NCI-H774 (cell line): Measurements from ENCODE around the gene PUM1.

Experiments used
- DNase-seq: peaks from one replicate; lab custom pipeline; 2025; lab: John Stamatoyannopoulos, UW

Gene PUM1

DNA sequence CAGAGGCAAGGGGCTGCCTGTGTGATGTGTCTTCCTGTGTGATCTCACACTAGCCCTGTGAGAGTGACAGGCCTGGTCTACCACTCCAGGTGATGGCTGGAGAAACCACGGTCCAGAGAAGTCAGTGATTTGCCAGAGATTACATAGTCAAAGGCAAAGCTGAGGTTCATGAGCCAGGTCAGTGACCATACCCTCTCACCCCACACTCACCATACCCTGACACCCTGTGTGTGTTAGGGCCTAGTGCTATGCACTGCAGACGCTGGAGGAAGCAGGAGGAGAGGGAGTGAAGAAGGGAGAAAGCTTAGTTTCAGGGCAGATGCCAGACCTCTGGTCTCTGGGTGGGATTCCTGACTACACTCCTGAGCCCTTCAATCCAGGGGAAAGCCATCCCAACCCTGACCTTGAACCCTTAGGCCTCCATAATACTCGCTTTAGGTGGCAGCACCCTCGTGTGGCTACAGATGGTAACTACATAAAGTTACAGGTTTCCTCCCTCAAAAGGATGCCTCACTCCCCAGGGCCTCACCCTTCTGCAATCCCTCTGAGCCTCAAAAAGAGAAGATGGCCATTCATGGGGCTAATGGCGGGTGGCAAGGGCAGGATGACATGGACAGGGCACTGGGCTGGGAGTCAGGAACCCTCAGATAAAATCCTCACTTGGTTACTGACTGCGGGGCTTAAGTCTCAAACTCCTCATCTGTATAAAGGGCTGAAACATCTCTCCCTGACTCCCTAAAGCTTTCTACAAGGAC lies 136.2 kb downstream of the PUM1 start:
- peak; percentile 41 for DNase-seq

DNA sequence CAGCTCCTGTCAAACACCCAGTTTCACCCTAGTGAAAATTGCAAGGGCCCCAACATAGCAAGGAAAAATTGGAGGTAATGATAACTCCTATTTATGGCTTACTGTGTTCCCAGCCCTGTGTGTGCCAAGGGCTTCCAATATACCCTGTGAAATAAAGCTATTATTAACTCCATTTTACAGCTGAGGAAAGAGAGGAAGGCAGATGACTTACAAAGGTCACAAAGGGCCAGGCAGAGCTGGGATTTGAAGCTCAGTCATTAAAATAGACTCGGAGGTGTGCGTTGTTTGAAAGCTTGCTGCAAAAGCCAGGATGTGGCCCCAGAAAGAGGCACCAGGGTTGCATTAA lies 136.8 kb downstream of the PUM1 start:
- no peak for DNase-seq

DNA sequence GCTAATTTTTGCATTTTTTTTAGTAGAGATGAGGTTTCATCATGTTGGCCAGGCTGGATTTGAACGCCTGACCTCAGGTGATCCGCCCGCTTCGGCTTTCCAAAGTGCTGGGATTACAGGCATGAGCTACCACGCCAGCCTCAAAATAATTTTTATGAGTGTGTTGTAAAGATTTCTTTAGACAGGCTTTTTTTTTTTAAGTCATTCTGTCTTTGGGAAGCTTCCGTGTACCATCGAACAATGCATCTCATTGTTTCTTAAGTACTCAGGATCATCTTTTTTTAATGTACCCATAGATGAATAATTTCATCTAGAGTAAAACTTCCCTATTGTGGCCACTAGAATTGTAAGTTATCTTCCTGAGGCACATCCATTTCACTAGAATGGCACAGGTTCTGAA lies 137.3 kb downstream of the PUM1 start:
- DNase-seq, result no peak

DNA sequence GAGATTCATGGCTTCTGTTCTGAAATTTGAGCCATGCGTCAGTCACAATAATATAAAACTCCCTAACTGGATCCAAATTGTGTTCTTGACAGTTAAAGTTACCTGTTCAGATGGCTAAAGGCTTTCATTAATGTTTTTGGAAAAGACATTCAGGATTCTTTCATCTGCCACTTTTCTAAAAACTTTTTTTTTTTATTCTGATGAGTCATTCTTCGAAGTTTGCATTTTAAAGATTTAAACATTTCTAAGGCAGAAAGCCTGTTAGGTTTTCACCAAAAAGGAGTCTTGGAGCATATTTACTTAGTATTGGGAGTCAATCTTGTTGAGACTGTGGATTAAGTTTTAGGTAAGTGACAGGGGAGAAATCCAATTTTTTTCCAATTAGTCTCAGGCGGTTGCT lies 138.1 kb downstream of the PUM1 start:
- no peak for DNase-seq

DNA sequence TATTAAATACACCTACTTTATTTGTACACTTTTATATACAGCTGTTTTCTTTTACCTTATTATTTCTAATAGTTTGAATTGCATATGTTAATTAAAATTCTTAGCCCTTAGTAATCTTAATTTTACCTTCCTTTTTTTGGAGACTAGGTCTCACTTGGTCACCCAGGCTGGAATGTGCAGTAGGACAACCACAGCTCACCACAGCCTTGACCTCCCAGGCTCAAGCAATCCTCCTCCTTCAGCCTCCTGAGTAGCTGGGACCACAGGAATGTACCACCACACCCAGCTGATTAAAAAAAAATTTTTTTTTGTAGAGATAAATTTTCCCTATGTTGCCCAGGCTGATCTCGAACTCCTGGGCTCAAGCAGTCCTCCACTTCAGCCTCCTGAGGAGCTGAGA lies 141.9 kb downstream of the PUM1 start:
- no peak for DNase-seq

DNA sequence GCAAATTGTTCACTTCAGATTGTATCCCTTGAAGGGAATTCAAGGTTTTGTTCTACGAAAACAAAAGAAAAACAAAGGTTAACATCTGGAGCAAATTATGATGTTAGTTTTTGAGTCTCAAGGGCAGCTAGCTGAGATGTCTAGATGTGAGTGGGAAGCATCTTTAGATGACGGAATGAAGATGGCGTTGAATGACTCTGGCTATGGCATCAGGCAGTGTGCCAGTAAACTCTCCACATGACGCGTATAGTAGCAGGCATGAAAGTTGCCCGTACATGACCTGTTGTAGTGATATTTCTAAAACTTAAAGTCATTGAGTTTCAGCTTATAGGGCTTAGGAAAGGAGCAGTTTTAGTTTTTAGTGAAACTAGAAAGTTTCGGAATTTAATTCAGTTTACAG lies 144.7 kb downstream of the PUM1 start:
- DNase-seq, result no peak

DNA sequence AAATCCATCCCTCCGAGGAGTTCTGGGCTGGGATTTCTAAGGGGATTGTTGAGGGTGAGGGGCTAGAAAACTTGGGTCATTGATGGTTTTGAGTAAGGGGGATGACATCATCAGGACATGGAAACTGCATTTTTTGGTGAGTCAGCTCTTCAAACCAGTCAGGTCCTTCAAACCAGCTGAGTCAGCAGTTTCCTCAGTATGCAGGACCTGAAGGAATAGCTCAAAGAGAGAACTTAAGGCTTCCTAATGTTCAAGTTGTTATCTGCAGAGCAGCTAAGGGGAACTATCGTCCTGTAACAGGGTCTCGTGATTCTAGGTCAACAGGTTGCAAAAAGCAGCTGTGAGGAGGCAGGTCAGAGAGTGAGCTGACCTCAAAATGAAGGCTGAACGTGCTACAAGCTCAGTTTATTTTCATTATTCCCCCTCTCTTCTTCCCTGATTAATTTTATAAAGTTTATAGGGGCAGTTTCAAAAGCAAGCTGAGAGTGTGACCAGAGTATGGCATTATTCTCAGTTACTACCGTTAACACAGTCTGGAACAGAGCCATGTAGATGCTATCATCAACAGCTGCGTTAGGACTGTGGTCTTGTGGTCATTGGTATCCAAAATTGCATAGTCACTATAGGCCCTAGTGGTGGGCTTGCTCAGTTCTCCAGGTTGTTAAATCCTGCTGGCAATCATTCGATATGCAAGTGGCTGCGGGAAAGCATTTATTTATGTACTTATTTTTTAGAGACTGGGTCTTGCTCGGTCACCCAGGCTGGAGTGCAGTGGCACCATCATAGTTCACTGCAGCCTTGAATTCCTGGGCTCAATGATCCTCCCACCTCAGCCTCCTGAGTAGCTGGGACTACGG lies 146.3 kb downstream of the PUM1 start:
- DNase-seq, result no peak

DNA sequence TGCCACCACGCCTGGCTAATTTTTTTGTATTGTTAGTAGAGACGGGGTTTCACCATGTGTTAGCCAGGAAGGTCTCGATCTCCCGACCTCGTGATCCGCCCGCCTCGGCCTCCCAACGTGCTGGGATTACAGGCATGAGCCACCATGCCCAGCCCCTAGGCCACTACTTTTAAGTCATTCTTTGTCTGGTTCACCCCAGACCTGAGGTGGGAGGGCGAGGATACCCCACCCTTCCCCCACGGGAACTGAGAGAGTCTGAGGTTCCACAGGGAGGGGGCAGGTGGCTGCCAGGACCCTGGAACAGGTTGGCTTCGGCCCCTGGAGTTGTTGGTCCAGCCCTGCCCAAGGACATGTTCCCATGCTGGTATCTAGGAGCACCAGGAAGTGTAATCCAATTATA lies 149.2 kb downstream of the PUM1 start:
- DNase-seq, result no peak

DNA sequence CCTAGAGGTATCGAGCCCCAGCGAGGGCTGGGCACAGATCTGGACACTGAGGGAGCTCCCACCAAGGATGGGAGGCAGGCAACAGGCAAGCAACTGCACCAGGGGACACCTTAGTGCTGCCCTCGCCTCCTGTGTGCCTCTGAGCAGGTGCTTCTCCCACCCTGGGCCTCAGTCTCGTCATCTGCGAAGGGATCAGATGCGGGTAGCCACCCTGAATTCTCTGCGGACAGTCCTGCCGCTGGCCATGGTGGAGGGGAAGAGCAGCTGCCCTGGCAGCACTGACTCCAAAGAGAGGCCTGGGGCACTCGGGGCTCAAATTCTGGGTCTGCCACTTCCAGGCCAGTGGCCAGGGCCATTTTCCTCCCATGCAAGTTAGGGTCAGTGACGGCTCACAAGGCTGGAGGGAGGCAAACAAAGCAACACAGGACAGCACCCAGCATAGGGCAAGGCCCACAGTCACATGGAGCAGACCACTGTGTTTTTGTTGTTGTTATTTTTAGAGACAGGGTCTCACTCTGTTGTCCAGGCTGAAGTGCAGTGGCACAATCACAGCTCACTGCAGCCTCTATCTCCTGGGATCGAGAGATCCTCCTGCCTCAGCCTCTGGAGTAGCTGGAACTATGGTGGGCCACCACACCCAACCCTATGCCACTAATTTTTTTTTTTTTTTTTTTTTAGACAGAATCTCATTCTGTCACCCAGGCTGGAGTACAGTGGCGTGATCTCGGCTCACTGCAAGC lies 149.9 kb downstream of the PUM1 start:
- DNase-seq, result no peak

DNA sequence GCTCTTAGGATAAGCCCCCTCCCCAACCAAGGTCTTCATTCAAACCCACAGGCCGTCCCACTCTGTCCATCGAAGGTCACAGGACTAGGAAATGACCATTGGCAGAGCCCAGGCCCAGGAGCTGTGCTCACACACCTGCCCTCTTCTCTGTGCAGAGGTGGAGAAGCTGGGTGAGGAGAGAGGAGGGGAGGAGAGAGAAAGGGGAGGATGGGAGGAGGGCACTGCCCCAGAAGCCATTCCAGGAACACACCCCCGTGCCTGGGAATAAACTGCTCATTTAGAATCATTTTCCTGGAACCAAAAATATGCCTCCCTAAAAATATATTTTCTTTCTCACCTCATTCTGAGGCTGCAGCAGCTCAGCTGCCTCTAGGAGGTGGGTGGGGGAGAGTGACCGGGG lies 150.6 kb downstream of the PUM1 start:
- DNase-seq, result no peak

DNA sequence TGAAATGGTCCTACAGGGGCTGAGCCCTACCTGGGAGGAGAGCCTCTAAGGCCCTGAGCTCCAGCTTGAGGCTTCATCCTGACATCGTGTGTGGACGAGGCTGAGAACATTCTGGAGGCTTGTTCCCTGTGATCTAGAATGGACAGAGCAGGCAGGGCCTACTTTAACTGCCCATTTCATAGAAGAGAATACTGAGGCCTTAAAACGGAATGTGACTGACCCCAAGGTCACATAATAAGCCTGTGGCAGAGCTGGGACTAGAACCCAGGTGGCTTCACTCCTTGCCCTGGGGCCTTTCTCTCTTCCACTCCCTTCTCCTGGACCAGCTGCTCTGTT lies 151.0 kb downstream of the PUM1 start:
- DNase-seq, result no peak

DNA sequence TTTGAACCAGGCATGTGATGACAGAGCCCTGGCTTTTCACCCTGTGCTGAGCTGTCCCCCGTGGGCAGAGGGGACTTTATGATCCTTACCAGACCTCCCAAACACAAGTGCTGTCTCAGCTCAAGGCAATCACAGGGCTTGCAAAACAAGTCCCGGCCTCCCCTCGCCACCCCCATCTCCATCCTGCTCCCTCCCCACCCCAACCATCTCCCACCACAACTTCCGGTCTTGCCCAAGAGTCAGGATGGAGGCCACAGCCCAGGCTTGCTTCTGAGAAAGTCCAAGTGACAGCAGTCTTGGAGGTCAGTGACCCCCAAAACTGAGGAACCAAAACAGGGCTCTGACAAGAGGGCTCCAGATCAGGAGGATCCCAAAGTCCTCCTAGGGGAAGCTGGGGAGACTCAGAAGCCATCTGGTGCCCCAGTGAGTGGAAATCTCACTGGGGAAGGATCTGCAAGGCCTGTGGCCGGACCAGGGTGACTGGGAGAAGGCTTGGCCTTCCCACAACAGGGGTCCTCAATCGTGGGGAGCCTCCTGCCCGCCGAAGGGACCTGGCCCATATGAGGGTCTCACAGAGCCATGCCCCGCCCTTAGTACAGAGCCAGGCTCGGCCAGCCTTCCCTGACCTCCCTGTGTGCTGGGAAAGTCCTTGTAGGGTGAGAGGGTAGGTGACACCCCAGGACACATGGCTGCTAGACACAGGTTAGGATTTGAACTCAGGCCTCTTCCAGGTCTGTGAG lies 152.4 kb downstream of the PUM1 start:
- DNase-seq, result no peak

DNA sequence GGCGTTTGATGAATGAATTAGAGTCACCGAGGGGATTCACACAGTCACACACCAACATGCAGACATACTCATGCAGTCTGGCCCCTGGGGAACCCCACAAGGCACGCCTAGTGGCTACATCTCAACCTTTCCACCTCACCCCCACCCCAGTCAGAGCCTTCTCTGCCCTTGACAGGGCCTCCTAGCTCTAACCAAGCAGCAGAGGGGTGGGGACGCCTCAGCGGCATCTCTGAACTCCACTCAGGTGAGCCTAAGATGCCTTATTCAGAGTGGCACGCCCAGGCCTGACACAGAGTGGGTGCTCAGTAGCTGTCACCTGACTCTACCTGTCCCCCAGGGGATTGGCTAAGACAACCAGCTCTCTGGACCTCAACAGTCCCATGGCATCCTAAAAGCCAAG lies 153.3 kb downstream of the PUM1 start:
- no peak for DNase-seq

DNA sequence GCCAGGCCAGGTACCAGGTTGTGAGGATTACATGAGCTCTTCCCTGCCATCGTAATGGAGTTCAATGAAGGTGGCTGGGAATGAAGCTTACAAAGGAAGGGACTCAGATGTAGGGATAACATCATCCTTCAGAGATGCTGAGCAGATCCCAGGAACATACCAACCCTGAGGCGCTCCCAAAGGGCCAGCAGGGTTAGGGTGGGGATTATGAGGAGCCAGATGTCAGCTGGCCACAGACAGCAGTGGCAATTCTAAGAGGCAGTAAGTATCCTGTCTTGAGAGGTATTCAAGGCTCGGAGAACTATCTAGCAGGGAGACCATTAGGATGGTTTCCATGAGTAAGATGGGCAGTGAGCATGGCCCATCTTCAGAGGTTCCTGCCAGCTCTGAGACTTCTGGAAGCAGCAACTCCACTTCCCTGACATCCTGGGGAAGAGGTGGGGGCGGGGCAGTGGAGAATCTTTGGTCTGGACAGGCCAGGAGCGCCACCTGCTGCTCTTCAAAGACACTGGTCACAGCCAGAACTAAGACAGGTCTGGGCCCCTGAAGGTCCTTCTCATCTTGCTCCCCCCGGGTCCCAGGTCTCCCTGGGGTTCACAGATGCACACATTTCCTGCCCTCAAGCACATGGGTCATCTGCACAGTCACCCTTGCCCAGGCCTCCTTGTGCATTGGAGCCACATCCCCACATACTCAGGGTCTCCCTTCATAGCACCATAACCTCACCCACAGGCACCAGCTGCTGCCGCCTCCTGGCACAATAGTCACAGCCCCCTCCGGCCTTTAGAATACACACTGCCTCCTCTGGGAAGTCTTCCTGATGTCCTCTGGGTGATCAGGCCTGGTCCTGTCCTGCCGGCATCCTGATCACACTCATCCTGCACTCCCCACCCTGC lies 154.2 kb downstream of the PUM1 start:
- DNase-seq, result peak; percentile 84

DNA sequence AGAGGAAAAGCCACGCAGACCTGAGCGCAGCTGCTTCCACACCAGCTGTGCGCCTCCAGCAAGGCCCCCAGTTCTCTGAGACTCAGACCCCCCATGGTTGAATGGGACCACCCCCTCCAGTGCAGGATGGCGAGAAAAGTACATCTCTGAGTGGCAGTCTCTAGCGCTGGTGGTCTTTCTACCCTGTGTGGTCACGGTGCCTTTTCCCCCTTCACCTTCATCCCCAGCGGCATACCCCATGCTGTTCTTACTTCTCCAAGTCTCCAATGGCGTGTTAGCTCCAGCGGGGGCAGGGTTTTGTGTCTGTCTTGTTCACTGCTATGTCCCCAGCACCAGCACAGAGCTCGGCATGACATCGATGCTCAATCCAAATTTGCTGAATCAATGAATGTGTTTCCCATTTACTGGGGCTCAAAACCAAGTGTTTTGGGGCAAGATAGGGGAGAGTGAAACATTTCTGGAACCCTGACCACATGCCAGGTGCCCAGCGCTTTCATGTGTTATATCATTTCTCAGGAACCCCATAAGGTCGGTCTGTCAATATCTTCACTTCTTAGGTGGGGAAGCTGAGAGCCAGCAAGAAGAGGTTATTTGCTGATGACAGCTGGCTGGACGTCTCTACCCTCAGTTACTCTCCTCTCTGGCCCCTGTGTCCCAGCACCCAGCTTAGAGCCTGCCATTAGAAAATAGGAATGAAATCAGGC lies 156.0 kb downstream of the PUM1 start:
- no peak for DNase-seq

DNA sequence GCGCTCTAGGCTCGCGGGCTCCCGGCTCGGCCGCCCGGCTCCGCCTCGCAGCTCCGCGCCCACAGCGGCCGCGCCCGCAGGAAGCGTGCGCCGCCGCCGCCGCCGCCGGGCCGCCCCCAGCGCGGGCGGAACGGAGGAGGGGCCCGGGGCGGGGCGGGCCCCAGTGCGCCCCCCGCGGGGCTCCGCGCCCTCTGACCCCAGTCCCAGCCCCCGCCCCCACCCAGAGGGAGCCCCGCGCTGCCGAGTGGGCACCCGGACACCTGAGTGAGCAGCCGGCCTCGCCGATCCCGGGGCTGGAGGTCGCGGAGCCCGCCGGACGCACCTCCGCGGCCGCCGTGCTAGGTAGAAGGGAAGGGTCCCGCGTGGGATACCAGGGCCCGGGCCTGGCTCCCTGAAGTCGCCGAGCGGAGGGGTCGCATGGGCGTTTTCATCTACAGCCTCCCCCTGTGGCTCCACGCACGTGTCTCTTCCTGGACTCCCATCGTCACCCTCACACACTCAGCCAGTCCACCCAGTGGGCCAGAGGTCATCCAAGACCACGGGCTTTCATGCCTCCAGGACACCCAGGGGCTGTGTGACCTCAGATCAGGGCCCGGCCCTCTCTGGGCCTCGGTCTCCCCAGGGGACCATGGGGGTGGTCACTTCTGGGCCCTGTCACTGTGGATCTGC lies 156.7 kb downstream of the PUM1 start, which contains the start of gene SDC3:
Gene SDC3, minus strand, starts transcription at position 63 of the 669 bp plus-strand sequence. CDS start 172 bp downstream, outside the sequence.
- DNase-seq, result peak; percentile 39

DNA sequence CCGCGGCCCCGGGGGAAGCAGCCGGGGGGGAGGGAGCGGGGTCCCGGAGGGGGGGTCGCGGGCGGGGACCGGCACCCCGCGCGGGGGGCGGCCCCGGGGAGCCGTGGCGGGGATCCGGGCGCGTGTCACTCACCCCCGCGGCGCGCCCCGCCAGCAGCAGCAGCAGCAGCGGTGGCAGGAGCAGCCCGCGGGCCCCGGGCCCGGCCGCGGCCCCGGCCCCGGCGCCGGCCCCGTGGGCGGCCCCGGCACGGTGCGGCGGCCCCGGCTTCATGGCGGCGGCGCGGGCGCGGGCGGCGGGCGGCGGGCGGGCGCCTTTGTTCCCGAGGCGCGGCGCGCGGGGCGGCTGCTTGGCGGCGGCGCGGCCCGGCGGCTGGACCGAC lies 157.2 kb downstream of the PUM1 start:
- DNase-seq, result no peak

DNA sequence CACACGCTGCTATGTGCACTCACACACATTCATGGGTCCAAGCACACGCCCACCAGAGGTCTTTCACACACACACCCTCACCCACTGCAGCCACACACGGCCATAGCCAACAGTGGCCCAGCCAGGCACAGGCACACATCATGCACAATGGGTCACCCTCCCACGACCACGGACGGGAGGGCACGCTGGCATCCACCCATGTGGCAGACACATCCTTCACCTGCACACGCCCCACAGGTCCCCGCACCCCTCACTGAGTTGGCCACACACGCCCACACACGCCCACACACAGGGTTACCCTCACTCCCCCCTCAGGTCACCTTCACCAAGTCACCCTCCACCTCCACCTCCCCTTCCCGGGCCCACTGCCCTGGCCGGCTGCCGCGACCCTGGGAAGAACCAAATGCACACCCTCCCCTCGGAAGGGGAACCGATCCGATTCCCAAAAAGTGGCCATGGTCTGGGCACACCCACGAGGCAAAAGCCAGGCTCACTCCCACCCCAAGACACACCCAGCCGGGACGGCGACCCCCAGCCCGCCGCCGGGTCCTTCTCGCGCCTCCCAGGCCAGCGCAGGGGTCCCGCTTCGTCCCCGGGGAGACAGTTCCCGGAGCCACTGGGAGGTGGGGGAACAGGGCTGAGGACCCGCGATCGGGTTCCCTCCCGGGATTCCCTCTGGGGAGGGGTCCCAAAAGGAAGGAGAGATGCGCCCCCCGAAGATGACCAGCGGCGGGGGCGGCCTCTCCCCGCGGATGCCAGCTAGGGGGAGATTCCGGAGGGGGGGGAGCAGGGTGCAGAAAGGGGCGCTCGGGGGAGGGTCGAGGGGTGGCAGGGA lies 157.8 kb downstream of the PUM1 start:
- DNase-seq, result no peak
